Activated CD4-positive, alpha-beta T cell treated with anti-CD3 and anti-CD28 coated beads for 48 hours (primary cell): ENCODE measurements around the gene STX7.

Source experiments
- DNase-seq: peaks from one replicate; pipeline ENCODE4 v3.0.0-alpha.2; 2020

STX7 gene

DNA sequence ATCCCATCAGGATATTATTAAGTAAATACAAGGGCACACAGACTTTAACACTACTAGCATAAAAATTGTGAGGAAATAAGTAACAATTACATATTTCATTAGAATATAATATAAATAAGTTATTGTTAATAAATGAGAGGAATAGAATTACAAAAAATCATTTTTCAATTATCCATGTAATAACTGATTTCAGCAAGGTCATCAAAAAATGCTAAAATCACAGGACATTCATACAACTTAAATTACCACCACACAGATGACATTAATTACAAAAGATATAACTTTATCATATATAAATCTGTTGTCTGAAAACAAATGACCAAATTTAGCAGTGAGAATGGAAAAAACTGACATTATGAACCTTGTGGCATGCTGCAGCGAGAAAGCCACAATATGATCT is 37.0 kb downstream of the STX7 start:
- DNase-seq: no peak

DNA sequence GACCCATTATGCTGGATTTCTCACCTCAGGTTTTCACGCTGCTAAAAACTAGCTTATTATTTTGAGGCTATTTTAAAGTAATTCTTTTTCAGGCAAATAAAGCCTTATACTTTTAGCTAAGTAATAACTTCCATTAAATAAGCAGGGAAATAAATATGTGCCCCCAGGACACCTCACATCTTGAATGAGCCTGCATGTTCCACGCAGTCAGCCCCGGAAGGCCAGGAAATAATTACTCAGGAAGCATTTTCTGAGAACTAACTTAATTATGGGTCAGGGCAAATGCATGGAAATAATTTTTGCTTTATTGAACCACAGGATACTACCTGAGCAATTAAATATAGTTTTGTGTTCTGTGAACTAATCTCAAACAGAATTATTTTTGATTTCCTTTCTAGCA is 41.1 kb downstream of the STX7 start:
- no peak for DNase-seq

DNA sequence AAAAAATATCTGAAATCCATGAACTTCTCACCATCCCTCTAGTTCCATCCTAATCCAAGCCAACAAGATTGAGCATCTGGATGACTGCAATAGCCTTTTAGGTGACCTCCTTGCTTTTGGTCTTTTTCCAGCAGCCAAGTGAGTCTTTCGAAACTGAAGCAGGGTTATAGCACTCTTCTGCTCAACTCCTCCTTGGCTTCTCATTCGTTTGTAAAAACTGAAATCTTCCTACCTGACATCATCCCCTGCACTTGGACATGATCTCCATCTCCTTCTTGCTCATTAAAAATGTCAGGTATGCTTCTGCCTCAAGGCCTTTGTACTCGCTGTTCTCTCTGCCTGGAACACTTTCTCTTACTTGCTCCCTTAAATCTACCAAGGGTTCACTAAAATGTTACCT is 46.0 kb downstream of the STX7 start:
- DNase-seq: no peak

DNA sequence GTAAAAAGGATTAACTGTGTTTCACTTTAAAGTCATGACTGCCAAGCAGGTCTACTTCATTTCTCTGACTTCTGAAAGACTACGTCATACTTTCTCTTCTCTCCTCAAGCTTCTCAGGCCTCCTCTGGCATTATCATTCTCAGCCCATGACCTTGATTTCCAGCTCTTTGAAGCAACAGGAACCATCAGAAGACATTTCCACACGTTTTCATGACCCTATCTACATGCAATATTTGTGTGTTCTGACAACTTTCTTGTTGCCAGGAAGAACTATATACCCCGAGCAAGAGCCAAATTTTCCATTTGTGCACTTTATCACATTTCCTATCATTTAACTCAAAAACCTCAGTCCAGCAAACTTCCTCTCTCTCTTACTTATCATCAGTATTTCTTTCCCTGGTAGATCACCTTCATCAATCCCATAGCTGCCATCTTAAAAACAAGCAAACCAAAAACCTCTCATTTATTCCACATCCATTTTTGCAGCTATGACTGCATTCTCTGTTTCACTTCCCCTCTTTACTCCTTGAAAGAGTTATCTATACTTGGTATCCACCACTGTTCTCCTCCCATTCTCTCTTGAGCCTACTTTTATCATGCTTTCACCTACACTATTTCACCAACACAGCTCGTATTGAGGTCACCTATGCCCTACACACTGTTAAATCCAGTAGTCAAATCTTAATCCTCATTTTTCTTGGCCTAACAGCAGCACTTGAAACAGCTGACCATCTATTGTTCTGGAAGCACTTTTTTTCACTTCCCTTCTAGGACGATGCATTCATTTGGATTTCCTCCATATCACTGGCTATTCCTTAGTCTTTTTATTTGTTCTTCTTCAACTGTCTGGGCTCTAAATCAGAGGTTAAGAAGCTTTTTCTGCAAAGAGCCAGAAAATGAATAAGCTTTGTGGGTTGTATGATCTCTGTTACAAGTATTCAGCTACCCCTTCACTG is 47.1 kb downstream of the STX7 start:
- DNase-seq: no peak

DNA sequence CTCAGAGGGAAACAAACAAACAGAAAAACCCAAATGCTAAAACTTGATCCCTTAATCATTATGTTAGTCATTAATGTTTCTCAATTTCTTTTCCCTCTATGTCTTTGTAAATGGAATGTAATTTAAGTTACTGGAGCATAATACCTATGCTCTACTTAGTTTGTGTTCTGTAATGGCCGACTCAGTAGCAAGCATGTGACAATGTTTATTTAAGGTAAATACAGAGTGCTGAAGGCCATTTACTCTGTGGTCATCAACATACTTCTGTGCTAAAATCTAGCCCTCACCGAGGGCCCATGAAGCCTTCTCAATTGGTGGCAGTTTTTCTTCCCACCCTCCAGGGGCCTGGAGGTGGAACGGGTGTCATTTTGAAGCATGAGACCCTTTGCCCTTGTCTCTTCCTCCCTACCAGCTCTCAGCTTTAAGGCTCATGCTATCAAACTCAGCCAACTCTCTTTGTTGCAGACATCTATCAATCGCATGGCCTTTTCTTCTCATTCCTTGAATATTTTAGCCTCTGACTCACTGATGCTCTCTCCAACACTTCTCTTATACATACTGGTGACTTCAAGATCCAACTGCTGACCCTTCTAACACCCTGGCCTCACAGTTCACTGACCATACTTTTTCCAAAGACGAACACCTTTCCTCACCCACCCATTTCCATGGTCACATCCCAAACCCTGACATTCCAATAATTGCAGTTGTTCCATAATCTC is 48.2 kb downstream of the STX7 start:
- no peak for DNase-seq

DNA sequence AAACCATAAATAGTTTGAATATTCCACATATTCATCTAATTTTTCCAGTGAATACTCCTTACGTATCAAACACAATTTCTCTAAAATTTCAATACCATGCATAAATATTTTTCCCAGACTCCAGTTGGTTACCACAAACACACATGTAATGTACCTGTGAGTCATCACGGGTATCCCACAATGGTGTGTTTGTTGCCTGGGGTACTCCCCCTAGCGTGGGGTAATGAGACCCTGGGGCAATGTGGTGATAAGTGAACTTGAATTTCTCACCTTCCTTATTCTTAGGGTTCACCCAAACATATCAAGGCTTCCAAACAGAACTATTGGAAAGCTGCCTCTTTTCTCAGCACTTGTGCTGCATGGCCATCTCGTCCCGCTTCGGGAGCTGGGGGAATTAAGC is 51.0 kb downstream of the STX7 start:
- DNase-seq: no peak

DNA sequence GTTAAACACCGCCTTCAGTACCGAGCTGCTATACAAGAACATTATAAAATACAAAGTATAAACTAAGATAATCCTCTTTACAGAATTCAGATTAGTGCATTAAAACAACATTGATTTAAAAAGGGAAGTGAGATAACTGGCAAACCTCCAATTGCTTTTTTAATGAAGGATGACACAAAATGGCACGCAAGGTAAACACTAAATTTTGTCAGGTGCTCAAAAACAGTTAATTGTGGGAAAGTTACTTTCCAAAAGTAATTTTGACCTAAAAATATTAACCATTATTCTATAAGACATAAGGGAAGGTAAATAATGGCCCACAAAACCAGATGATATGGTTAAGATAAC is 53.3 kb downstream of the STX7 start:
- DNase-seq: no peak

DNA sequence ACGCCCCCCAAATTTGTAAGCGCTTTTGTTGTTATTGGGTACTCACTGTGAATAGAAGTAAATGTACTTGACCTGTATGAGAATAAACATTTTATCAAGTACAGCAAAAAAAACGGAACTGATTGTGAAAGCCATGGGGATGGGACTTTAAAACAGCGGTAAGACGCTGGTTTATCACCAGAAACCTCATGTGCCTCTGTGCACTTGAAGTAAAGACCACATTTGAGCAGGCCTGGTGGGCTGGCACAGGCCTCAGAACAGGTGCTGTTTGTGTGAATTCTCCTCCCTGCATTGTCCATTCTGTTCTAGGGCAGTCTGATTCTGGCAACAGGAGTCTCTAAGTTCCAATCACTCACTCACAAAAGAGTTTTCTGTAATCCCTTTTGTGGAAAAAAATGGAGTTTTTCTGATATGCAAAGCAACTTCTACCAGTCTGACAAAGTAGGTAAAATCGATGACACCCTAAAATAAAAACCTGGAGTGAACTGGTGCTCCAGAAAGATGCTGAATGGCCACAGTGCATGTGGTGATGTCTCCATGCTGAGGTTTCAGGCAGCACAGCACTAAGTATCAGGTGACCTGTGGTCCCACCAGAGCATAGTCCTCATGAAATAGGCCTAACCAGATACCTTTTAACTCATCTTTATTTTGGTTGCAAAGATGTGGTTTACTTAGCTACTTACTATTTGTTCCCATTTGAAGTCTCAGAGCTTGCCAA is 53.9 kb downstream of the STX7 start:
- no peak for DNase-seq

DNA sequence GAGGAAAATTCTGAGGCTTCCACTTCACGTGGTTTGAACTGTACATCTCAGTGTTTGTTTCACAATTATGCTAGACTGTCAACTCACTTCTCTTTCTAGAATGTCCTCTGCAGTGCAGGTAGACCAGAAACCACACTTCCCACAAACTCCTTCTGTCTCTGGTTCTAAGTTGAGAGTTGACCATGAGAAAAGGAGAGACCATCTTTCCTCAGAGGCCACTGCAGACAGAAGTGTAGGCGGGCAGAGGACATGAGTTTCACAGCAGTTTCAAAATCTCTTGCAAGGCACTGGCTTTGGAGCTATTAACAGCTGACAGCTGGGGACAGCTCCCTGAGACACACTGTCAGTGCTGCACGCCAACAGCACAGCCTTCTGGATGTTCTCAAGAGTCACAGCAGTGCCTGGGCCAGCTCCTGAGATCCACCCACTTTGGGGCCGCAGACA is 56.2 kb downstream of the STX7 start:
- DNase-seq: no peak

DNA sequence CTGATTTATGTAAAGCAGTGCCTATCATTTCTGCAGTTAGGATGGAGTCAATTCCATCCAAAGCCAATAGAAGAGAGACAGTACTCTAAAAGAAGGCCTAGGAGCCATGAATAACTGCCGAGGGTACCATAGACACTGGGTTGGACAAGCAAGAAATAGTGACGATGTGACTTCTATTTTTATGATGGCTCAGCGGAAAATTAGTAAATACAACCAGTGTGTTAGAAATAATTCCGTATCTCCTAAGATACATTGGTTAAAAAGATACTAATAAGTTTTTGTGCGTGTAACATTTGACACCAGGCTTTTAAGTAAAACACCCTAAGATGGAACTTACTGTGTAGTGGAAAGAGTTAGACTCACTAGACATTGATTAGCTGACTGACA is 66.1 kb downstream of the STX7 start:
- no peak for DNase-seq

DNA sequence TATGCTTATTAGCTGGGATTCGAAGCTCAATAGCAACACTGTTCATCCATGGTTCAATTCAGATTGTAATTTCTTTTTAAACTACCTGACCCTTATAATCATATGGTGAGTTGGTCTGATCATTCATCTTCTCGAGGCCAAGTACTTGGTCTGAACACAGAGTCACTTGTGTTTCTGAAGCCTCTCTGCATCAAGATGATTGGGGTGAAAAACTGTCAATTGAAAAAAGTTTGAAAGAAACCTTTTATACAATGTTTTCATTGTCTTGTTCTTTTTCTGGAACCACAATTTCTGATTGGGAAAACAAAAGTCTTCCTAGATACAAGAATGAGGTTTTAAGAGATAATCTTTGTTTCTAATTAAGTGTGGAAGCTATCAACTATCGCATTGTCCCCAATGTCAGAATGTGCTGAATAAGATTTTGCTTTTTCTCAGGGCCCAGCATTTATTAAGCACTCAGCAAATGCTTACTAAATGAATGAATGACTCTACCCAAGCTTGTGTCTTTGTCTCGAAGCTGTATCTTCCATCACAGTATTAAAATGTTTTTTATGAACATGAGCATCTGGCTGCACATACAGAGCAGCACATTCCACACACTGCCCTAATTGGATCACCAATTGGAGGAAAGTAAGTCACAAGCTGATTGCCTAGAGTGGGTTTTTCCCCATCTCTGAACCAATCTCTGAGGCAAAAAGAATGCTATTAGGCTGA is 66.6 kb downstream of the STX7 start:
- no peak for DNase-seq

DNA sequence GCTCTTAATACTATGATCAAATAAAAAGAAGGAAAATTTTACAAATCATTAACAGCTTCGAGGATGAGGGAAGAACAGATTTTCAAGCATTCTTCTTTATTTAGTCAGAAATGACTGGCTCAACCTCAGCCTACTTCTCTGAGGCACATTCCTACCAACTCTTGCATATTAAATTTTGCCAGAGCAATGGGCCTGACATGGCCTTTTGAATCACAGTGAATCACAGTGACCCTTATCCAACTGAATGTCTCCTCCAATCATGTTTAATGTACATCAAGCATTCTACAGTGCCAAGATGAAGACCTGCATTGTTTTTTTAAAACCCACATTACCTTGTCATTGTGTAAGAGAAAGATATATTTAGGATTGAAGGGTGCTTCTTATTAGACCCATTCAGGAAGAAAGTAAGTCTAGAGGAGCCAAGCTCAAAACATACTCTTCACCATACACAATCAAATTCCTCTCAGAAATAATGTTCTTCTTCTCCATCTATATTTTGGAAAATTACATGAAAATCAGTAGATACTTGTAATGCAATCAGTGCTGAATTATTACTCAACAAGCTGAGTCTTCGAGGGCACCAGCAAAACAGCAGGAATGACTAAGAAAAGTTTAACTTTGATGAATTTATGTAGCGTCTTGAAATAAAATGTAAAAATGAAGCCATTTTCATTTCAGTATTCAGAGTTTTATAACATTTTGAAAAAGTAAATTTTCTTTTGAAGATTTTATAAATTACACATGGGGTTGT is 67.5 kb downstream of the STX7 start:
- DNase-seq: no peak

DNA sequence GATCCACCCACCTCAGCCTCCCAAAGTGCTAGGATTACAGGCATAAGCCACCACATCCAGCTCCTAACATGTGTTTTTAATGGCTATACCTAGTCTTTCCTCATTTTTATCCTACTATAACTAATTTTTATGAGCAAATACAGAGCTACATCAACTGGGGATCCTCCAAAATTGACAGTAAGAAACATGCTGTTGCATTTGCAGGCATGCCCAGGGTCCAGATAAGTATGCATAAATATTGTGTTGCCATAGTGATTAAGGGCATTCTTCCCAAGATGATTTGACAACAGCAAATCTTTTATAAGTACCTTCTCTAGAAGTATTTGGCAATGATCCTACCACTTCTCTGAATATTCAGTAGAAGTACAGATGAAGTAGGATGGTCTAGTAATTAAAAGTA is 69.7 kb downstream of the STX7 start:
- no peak for DNase-seq

DNA sequence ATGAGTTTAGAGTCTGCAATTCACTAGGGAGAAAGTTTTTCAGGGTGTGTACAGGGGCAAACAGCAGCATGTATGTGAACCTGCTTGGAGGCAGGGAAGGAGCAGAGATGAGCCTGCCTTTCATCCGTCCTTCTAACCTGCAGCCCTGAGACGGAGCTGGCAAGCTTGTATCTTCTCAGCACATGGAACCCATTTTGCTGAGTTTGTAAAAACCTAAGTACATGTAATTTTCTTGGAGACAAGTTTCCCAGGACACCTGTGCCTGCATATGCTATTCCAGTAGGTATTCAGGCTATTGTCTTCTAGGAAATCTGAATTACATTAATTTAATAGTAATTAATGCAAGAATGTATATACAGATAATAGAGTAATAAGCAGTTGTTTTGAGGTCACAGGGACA is 82.8 kb downstream of the STX7 start:
- no peak for DNase-seq

DNA sequence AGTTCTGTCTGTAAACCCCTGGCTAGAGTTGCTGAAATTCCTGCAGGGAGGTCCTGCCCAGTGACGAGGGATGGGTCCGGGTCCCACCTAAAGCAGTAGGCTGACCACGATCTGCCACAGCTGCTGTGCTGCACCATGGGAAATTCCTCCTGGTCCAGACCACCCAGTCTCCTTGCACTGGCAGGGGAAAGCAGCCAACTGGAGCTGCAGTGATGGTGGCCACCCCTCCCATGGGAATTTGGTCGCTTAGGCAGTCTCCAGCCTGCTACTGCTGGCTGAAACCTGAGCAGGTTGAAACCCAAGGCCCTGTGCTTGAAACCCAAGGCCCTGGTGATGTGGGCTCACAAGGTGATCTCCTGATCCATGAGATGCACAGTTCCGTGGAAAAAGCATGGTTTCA is 87.7 kb downstream of the STX7 start:
- no peak for DNase-seq

DNA sequence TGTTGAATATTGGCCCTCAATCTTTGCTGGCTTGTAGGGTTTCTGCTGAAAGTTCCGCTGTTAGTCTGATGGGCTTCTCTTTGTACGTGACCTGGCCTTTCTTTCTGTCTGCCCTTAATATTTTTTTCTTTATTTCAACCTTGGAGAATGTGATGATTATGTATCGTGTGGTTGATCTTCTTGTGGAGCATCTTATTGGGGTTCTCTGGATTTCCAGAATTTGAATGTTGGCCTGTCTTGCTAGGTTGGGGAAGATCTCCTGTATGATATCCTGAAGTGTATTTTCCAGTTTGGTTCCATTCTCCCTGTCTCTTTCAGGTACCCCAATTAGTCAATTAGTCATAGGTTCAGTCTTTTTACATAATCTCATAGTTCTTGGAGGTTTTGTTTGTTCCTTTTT is 89.1 kb downstream of the STX7 start:
- no peak for DNase-seq

DNA sequence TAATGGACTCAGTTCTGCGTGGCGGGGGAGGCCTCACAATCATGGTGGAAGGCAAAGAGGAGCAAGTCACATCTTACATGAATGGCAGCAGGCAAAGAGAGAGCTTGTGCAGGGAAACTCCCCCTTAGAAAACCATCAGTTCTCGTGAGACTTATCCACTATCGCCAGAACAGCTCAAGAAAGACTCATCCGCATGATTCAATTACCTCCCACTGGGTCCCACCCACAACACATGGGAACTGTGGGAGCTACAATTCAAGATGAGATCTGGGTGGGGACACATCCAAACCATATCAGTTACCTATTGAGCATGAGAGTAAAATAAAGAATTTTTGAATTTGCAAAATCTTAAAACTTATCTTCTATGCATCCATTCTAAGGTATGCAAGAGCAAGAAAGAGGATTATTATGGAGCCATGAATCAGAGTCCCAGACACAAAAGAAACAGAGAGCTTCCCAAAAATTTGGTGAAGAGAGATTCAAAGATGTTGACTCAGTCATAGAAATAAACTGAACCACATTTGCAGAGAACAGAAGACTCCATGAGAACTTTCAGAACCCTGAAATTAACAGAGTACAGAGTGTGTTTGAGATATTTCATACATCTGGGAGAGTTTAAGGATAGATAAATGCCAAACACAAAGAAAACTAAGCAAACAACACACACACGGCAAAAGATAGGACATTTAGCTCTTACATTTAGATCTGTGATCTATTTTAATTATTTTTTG is 94.5 kb downstream of the STX7 start:
- no peak for DNase-seq

DNA sequence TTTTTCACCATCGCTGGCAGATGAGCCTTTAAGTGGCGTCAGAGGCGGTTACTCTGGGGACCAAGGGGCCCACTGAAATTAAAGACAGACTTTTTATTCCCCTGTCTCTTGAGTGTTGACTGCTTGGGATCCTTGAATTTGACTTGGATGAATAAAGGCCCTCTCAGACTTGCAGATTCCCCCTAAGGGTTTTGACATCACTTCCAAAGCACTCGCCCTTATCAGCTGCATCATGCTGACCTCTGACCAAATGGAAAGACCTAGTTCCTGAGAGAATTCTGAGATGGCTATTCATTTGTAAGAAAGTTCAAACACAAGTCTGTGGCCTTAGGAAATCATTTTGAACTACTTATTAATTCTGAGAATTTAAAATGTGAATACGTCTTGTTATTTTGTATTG is 98.2 kb downstream of the STX7 start:
- no peak for DNase-seq

DNA sequence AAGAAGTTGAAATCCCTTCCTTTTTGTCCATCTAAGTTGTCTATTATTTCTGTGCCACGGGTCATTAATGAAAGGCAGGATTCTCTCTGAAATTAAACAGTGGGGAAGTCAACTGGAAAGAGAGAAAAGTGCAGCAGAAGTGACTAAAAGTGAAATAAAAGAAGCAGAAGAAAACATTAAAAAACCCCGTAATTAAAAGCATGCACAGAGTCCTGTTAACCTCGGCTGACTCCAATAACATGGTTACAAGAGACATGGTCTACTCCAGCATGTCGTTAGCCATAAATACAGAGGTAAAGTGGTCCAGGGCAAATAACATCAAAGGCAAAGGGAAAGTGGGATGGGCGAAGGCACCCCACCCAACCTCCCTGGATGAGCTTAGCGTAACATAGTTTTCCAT is 98.6 kb downstream of the STX7 start:
- DNase-seq: no peak

DNA sequence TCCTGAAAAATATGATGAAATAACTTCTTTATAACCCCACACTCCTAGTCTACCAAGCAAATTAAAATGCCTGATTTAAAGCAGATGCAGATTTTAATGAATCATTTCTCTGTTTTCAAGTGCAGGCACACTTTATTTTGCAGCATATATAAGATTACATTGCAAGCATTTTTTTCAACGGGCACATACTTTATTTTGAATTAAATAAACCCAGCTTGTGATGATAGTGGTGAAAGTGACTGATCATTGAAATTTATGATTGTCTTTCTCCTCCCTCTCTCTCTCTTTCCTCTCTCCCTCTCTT is 99.5 kb downstream of the STX7 start:
- no peak for DNase-seq

DNA sequence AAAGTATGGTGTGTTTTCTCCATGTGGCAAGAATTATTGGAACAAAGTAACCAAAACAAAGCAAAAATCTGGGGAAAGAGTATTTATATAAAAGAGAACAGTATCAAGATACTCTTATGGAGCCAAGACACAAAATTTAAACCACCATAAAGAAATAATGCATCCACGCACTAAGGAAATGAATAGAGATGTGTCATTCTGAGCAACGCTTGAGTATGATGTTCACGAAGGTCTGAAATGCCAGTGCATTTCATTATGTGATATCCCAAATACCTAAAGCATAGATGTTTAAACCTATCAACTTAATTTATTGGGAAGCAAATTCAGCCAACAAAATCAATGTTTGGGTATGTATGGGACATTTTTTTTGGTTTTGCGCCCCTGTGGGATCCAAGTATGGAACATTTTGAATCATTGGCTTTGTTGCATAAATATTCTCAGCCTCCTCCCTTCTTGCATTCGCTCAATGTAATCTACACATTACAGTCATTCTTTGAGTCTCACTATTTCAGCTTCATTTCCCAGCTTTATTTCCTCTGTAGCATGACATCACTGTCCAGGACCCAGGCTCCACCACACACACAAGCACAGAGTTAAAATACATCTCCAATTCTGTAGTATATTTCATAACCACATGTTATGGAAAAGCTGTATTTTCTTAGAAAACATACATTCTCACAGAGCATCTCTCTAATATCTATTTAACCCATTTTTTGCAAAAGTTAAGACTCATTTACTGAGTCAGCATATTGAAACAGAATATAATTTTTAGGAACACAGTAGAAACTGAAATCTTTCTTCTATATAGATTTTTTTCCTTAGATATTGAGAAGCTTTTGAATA is 100.0 kb downstream of the STX7 start:
- no peak for DNase-seq
